ENCODE measurements around the gene PKD2L1.

PKD2L1 gene

DNA sequence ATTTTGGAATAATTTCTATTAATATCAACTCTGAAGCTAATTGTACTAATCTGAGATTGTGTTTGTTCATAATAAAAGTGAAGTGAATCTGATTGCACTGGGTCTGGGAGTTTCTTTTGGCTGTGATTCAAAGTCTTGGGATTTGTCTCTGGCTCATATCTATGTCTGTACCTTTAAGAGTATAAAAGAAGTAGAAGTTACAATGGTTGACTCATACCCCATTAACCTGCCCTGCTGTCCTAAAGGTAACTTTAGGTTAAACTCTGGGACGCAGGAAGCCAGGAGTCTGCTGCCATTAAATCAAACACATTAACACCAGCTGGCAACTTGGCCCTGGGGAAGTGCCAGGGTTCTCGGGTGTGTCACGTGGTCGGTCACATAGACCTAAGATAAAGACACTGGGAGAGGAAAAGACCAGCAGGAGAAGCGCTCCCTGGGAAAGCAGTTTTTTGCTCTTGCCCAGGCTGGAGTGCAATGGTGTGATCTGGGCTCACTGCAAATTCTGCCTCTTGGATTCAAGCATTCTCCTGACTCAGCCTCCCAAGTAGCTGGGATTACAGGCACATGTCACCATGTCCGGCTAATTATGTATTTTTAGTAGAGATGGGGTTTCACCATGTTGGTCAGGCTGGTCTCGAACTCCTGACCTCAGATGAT is 34.8 kb upstream of the PKD2L1 start:
- Histone ChIP-seq H3K4me1 (ENCODE audit: control insufficient read depth, insufficient read depth, low read length) (peaks cover 36% of the 10 kb centered on the region), H3K36me3 (ENCODE audit: control insufficient read depth, insufficient read depth, low read length) (no peaks in the 10 kb centered on the region), H3K27me3 (ENCODE audit: control insufficient read depth, insufficient read depth, low read length) (no peaks in the 10 kb centered on the region), H3K4me3 (ENCODE audit: low read length) (no peak overlapping the region), H3K9me3 (ENCODE audit: control insufficient read depth, low read length) (no peaks in the 10 kb centered on the region), H3K9ac (ENCODE audit: low read length) (no peak overlapping the region)

DNA sequence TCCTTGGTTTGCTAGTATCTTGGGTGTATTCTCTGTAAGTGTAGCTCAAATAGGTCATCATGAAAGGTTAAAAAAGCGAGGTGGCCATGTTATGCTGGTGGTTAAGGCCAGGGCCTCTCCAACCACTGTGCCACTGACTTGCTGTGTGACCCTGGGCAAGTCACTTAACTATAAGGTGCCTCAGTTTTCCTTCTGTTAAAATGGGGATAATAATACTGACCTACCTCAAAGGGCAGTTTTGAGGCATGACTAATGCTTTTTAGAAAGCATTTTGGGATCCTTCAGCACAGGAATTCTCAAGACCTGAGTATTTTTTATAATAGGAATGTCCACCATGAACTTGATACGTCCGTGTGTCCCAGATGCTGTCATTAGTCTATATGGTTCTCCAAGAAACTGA is 34.1 kb upstream of the PKD2L1 start:
- Histone ChIP-seq H3K27me3 (ENCODE audit: control insufficient read depth, insufficient read depth, low read length) (no peaks in the 10 kb centered on the region), H3K36me3 (ENCODE audit: control insufficient read depth, insufficient read depth, low read length) (no peaks in the 10 kb centered on the region), H3K4me1 (ENCODE audit: control insufficient read depth, insufficient read depth, low read length) (peaks cover 42% of the 10 kb centered on the region), H3K9me3 (ENCODE audit: control insufficient read depth, low read length) (no peaks in the 10 kb centered on the region), H3K4me3 (ENCODE audit: low read length) (no peak overlapping the region), H3K9ac (ENCODE audit: low read length) (no peak overlapping the region)

DNA sequence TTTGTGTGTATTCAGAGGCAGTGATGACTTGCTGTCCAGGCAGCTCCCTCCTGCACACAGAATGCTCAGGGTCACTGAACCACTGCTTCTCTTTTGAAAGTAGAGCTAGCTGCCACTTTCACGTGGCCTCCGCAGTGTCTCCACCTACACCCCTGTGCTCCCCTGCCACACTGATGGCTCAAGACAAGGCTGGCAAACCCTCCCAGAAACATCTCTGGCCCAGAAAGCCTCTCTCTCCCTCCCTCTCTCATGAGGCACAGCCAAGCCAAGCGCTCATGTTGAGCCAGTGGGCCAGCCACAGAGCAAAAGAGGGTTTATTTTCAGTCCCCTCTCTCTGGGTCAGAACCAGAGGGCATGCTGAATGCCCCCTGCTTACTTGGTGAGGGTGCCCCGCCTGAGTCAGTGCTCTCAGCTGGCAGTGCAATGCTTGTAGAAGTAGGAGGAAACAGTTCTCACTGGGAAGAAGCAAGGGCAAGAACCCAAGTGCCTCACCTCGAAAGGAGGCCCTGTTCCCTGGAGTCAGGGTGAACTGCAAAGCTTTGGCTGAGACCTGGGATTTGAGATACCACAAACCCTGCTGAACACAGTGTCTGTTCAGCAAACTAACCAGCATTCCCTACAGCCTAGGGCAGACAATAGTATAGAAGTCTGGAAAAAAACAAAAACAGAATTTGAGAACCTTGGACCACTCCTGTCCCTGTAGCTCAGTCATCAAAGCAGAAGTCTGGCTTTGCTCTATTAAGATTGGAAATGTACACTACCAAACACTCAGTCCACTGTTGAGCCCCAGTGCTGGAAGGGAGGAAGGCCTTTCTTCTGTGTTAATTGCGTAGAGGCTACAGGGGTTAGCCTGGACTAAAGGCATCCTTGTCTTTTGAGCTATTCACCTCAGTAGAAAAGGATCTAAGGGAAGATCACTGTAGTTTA is 32.8 kb upstream of the PKD2L1 start:
- H3K9me3 ChIP-seq (ENCODE audit: control insufficient read depth, low read length) = no peaks in the 10 kb centered on the region
- peaks cover 48% of the 10 kb centered on the region for H3K4me1 ChIP-seq (ENCODE audit: control insufficient read depth, insufficient read depth, low read length)
- no peak overlapping the region for H3K9ac ChIP-seq (ENCODE audit: low read length)
- no peak overlapping the region for H3K4me3 ChIP-seq (ENCODE audit: low read length)
- H3K27me3 ChIP-seq (ENCODE audit: control insufficient read depth, insufficient read depth, low read length) = no peaks in the 10 kb centered on the region
- H3K36me3 ChIP-seq (ENCODE audit: control insufficient read depth, insufficient read depth, low read length) = no peaks in the 10 kb centered on the region

DNA sequence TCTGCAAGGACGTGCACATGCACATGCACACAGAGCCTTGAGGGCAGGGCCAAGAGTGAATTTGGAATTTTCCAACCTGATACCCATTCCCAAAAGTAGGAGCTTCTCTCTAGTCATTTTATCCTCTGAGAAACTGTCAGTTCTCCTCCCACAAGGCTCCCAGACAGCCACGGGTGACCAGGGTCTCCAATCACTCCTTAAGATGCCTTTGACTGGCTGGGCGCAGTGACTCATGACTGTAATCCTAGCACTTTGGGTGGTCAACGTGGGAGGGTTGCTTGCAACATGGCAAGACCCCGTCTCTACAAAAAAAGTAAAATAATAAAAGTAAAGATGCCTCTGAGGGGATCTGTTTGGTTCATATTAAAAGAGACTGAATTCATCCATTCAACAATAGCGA is 30.2 kb upstream of the PKD2L1 start:
- Histone ChIP-seq H3K9me3 (ENCODE audit: control insufficient read depth, low read length) (no peaks in the 10 kb centered on the region), H3K4me1 (ENCODE audit: control insufficient read depth, insufficient read depth, low read length) (peaks cover 33% of the 10 kb centered on the region), H3K4me3 (ENCODE audit: low read length) (no peak overlapping the region), H3K27me3 (ENCODE audit: control insufficient read depth, insufficient read depth, low read length) (no peaks in the 10 kb centered on the region), H3K36me3 (ENCODE audit: control insufficient read depth, insufficient read depth, low read length) (no peaks in the 10 kb centered on the region), H3K9ac (ENCODE audit: low read length) (no peak overlapping the region)

DNA sequence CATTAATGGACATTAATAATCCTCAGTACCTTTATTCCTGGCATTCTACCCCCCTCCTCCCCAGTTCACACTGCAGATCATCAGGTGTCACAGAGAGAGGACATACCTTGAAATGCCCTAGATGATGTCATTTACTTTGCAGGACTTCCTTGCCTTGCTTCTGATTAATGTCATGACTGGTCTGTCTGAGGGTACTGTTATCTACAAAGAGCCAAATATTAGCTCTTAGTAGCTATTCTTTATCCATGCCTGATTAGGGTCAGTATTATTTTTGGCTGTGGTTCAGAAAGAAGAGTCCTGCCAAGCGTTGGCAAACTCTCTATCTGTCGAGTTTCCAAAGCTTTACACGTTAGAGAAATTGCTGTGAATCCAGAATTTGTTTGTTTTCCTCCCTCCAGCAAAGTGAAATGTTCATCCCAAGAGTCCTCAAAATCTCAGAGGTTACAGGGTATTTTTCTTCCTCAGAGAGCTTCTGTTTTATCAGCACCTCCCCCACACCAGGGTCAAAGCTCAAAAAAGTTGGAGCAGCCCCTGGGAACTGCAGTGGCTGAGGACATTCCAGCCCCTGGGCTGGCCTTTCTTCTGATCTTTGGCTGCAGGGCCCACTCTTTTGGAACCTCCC is 29.6 kb upstream of the PKD2L1 start:
- no peak overlapping the region for H3K4me3 ChIP-seq (ENCODE audit: low read length)
- no peaks in the 10 kb centered on the region for H3K27me3 ChIP-seq (ENCODE audit: control insufficient read depth, insufficient read depth, low read length)
- peaks cover 30% of the 10 kb centered on the region for H3K4me1 ChIP-seq (ENCODE audit: control insufficient read depth, insufficient read depth, low read length)
- H3K36me3 ChIP-seq (ENCODE audit: control insufficient read depth, insufficient read depth, low read length) = no peaks in the 10 kb centered on the region
- no peak overlapping the region for H3K9ac ChIP-seq (ENCODE audit: low read length)
- H3K9me3 ChIP-seq (ENCODE audit: control insufficient read depth, low read length) = no peaks in the 10 kb centered on the region

DNA sequence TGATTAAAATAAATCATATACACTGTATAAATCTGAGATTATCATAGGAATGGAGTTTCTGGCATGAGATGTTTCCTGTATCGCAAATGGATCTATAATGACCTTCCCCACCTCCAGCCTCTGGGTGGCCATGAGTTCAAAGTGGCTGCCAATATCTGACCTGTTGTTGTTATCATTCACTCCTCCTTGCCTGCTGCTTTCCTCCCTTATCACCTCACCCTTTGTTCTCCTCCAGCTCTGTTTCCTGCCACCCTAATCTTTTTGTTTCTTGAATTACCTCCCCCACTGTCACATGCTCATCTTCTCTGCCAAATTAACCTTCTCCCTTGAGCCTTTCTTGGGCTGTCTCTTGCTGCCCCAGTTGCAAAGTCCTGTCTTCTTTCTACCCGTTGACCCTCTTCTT is 29.0 kb upstream of the PKD2L1 start:
- Histone ChIP-seq H3K4me3 (ENCODE audit: low read length) (no peak overlapping the region), H3K9ac (ENCODE audit: low read length) (no peak overlapping the region), H3K4me1 (ENCODE audit: control insufficient read depth, insufficient read depth, low read length) (peaks cover 30% of the 10 kb centered on the region), H3K27me3 (ENCODE audit: control insufficient read depth, insufficient read depth, low read length) (no peaks in the 10 kb centered on the region), H3K9me3 (ENCODE audit: control insufficient read depth, low read length) (no peaks in the 10 kb centered on the region), H3K36me3 (ENCODE audit: control insufficient read depth, insufficient read depth, low read length) (peaks cover 3% of the 10 kb centered on the region)

DNA sequence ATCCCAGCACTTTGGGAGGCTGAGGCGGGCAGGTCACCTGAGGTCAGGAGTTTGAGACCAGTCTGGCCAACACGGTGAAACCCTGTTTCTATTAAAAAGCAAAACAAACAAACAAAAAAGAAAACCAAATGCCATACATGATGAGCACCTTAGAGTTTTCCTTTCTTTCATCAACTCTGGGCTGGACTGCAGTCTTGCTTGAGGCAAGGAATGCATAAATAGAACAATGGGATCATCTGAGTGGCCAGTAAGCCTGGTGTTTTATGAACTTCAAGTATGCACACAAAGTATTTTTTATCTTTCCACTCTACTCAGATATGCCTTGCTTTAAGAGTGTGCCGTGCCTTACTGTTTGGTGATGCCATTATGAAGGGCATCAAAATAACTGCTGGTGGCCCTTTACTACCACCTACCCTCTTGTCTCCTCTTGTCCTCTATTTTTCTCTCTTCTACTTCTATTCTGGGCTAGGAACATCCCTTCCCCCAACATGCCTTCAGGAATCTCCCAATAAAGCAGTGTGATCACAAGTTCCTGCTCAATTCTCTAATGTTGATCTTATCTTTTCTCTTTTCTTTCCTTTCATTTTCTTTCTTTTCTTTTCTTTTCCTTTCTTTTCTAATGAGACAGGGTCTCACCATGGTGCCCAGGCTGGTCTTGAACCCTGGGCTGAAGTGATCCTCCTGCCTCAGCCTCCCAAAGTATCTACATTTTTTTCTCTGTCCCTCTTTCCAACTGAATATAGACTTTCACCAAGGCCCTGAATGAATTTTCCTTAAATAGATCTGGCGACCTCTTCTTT is 27.2 kb upstream of the PKD2L1 start:
- Histone ChIP-seq H3K9ac (ENCODE audit: low read length) (no peak overlapping the region), H3K9me3 (ENCODE audit: control insufficient read depth, low read length) (no peaks in the 10 kb centered on the region), H3K36me3 (ENCODE audit: control insufficient read depth, insufficient read depth, low read length) (peaks cover 3% of the 10 kb centered on the region)

DNA sequence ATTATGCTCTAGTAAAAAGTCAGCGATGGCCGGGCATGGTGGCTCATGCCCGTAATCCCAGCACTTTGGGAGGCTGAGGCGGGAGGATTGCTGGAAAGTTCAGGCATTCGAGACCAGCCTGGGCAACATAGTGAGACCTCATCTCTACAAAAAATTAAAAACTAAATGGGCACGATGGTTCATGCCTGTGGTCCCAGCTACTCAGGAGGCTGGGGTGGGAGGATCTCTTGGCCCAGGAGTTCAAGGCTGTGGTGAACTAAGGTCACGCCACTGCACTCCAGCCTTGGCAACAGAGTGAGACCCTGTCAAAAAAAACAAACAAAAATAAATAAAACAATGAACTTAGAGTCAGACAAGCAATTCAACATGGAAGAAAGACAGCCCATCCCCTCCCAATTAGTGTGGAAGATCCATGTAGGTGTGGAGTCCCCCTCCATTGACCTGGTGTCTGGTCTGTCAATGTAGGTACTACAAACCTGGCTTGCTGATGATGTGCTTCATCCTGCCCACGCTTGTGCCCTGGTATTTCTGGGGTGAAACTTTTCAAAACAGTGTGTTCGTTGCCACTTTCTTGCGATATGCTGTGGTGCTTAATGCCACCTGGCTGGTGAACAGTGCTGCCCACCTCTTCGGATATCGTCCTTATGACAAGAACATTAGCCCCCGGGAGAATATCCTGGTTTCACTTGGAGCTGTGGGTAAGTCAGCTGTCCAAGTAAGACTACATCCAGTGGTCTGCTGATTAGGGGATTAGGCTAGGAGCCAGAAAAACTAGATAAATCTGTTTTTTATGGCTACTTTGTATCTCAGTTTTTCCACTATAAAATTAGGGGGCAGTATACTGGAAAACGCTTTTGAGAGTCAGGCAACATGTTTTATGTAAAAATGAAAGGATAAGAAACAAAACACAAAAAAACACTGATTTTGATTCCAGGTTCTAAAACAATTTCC is 26.3 kb upstream of the PKD2L1 start:
- H3K9ac ChIP-seq (ENCODE audit: low read length) = no peak overlapping the region
- H3K36me3 ChIP-seq (ENCODE audit: control insufficient read depth, insufficient read depth, low read length) = peaks cover 3% of the 10 kb centered on the region
- no peak overlapping the region for H3K4me3 ChIP-seq (ENCODE audit: low read length)
- peaks cover 19% of the 10 kb centered on the region for H3K4me1 ChIP-seq (ENCODE audit: control insufficient read depth, insufficient read depth, low read length)
- H3K9me3 ChIP-seq (ENCODE audit: control insufficient read depth, low read length) = no peaks in the 10 kb centered on the region
- no peaks in the 10 kb centered on the region for H3K27me3 ChIP-seq (ENCODE audit: control insufficient read depth, insufficient read depth, low read length)

More for the DNA sequence above, 27.2 kb upstream of the PKD2L1 start:
- H3K4me3 ChIP-seq (ENCODE audit: low read length) = no peak overlapping the region
- H3K4me1 ChIP-seq (ENCODE audit: control insufficient read depth, insufficient read depth, low read length) = peaks cover 16% of the 10 kb centered on the region
- no peaks in the 10 kb centered on the region for H3K27me3 ChIP-seq (ENCODE audit: control insufficient read depth, insufficient read depth, low read length)

DNA sequence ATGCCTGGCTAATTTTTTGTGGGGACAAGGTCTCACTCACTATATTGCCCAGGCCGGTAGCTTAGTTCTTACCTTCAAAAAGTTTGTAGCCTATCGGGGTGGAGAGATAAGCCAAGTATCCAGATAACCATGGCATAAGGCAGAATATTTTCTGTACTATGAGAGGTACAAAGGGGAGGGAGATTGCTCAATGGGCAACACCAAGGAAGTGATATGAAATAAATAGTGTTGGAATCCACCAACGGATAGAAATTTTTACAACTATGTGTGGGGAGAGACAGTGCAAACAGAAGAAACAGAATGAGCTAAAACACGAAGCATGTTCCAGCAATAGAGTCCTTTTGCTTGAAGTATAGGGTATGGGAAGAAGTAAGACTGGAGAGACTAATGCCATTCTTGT is 25.1 kb upstream of the PKD2L1 start:
- Histone ChIP-seq H3K27me3 (ENCODE audit: control insufficient read depth, insufficient read depth, low read length) (no peaks in the 10 kb centered on the region), H3K9me3 (ENCODE audit: control insufficient read depth, low read length) (no peaks in the 10 kb centered on the region), H3K36me3 (ENCODE audit: control insufficient read depth, insufficient read depth, low read length) (peaks cover 3% of the 10 kb centered on the region), H3K9ac (ENCODE audit: low read length) (no peak overlapping the region), H3K4me3 (ENCODE audit: low read length) (no peak overlapping the region), H3K4me1 (ENCODE audit: control insufficient read depth, insufficient read depth, low read length) (peaks cover 22% of the 10 kb centered on the region)

DNA sequence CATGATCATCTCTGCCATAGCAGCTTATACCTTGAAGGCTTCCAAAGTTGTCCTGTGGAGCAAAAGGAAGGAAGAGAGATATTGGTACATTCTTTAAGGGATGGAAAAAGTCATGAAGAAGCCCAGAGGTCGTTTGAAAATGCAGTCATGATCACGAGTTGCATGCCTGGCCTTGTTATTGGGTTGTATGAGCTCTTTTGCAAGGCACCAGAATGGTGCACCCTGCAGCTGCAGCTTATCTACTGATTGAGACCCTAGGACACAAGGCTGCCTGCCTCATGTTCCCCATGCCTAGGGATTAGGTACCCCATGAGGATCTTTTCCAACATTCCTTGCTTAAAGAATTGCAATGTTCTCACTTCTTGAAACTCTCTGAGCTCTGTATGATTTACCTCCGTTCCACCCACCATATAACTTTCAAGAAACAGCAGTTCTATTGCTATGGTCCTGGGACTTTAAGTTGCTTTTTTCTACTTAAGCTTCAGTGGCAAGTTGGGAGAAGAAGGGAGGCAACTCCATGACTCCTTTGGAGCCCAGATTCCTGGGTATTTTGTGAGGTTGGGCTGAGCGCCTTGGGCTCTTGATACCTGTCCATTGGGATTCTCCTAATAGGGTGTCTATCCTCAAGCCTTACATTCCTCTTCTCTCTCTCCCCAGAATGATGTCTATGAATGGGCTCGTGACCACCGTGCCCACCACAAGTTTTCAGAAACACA is 23.9 kb upstream of the PKD2L1 start:
- Histone ChIP-seq H3K36me3 (ENCODE audit: control insufficient read depth, insufficient read depth, low read length) (peaks cover 3% of the 10 kb centered on the region), H3K9ac (ENCODE audit: low read length) (no peak overlapping the region), H3K27me3 (ENCODE audit: control insufficient read depth, insufficient read depth, low read length) (no peaks in the 10 kb centered on the region), H3K9me3 (ENCODE audit: control insufficient read depth, low read length) (no peaks in the 10 kb centered on the region), H3K4me3 (ENCODE audit: low read length) (no peak overlapping the region), H3K4me1 (ENCODE audit: control insufficient read depth, insufficient read depth, low read length) (peaks cover 20% of the 10 kb centered on the region)

All from mucosa of stomach (tissue), 1 donor.